ENCODE results near the gene FBXW10B.
"Not testable (repeated sequence)": the region's sequence is repeated elsewhere in the genome, so short reads cannot be mapped to it uniquely, and the experiment has no call there.

The FBXW10B gene

GRCh38 chr17:15623255-15623654, 3.8 kb upstream of the FBXW10B start:
- CTCF ChIA-PET; DNase-seq (ENCODE audit: extremely low spot score); POLR2A ChIA-PET: not testable (repeated sequence)

DNA sequence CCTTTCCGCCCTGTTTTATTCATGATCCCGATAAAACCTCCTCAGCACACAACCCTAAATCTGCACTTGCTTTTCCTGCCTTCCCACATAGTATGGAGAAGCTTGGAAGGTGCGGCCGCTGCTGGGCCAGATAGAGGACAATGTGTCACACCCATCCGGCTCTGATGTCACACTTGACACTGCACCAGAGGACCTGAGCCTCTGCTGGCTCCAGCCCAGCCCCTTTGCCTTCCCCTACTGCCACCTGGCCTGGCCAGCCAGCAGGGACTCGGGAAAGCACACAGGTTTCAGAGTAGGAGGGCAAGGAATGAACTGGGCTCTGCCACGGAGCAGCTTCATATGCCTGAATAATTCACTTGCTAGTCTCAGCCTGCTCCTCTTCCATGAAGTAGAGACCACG, 2.6 kb upstream of the FBXW10B start:
- DNase-seq (ENCODE audit: extremely low spot score); POLR2A ChIA-PET; CTCF ChIA-PET: not testable (repeated sequence)

- POLR2A ChIA-PET; CTCF ChIA-PET; DNase-seq (ENCODE audit: extremely low spot score): not testable (repeated sequence)
Measured at GRCh38 chr17:15616828-15617227, 2.7 kb downstream of the FBXW10B start.

GRCh38 chr17:15615850-15616249, 3.7 kb downstream of the FBXW10B start:
- CTCF ChIA-PET; POLR2A ChIA-PET; DNase-seq (ENCODE audit: extremely low spot score): not testable (repeated sequence)

DNA sequence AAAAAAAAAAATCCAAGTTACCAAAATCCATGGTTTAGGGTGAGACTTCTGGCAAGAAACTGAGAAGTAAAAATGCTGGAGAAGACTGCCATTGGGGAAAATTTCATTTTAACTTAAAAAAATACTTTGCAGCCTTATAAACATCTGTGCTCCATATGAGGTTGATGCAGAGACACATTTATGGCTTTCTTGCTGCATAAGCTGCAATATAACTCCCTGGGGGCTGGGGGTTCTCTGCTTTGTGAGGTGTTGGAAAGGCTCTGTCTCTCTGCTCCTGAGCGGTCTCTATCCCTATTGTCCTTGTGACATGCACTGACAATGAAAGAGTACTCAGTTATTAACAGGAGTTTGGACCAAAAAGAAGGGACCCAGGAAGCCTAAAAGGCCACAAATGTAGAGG, 6.4 kb downstream of the FBXW10B start:
- CTCF ChIA-PET; POLR2A ChIA-PET; DNase-seq (ENCODE audit: extremely low spot score): not testable (repeated sequence)

- CTCF ChIA-PET; POLR2A ChIA-PET; DNase-seq (ENCODE audit: extremely low spot score): not testable (repeated sequence)
Measured at GRCh38 chr17:15592960-15593359, 26.5 kb downstream of the FBXW10B start.

DNA sequence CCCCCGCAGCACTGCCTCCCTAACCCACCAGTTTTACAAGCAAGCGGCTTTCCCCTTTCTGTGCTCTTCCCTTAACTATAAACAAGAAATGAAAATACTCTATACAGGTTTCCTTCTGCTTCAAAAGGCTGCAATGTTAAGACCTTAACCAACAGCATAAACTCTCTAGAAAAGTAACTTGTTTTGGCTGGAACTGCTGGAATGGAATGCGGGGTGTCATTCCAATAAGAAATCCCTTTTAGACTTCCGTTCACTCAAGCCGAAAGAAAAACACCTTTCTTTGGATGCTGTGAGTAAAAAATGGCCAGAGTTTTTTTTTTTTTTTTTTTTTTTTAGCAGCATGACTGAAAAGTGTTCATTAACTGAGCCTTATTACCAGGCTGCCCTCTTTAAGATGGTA, 27.5 kb downstream of the FBXW10B start:
- DNase-seq (ENCODE audit: extremely low spot score); POLR2A ChIA-PET; CTCF ChIA-PET: not testable (repeated sequence)

GRCh38 chr17:15590844-15591243, 28.7 kb downstream of the FBXW10B start:
- DNase-seq (ENCODE audit: extremely low spot score); CTCF ChIA-PET; POLR2A ChIA-PET: not testable (repeated sequence)

- DNase-seq (ENCODE audit: extremely low spot score); POLR2A ChIA-PET; CTCF ChIA-PET: not testable (repeated sequence)
Measured at GRCh38 chr17:15589544-15590536, 29.7 kb downstream of the FBXW10B start.

GRCh38 chr17:15588017-15588416, 31.5 kb downstream of the FBXW10B start:
- CTCF ChIA-PET; DNase-seq (ENCODE audit: extremely low spot score); POLR2A ChIA-PET: not testable (repeated sequence)

GRCh38 chr17:15583313-15583712, 36.2 kb downstream of the FBXW10B start:
- CTCF ChIA-PET; POLR2A ChIA-PET; DNase-seq (ENCODE audit: extremely low spot score): not testable (repeated sequence)

DNA sequence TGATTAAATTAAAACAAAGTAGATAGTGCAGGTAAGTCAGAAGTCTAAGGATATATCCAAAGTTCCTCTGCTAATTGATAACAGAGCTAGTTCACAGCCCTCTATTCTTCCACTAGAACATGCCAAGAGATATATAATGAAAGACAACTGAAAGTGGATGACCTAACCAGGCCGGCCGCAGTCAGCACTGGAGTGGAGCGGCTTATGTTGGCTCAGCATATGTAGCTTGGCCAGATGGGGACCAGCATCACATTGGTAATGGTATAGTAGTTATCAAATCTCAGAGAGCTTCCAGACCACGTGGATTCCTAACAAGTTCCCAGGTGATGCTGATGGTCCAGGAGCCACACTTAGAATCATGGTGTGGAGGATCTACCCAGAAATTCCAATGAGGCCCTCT, 38.0 kb downstream of the FBXW10B start:
- CTCF ChIA-PET; DNase-seq (ENCODE audit: extremely low spot score); POLR2A ChIA-PET: not testable (repeated sequence)

GRCh38 chr17:15576848-15577247, 42.7 kb downstream of the FBXW10B start:
- CTCF ChIA-PET; DNase-seq (ENCODE audit: extremely low spot score); POLR2A ChIA-PET: not testable (repeated sequence)

DNA sequence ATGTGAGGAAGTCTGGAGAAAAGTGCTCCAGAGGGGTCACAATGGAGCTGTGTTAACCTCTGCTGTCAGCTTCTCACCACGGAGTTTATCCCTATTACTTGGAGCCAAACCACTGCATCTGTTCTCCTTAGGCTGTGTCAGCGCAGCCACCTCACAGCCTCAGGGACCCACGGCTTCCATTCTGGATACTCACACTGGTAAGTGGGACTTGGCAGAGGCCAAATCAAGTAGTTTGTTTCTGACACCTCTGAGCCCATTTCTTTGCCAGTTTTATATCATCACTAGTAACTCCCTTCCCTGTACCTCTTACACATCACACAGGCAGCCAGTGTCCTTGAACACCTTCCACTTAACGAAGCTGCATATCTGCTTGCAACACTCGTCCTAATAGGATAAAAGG, 44.8 kb downstream of the FBXW10B start:
- POLR2A ChIA-PET; CTCF ChIA-PET; DNase-seq (ENCODE audit: extremely low spot score): not testable (repeated sequence)

- CTCF ChIA-PET, result not testable (repeated sequence)
Measured at GRCh38 chr17:15573870-15574269, 45.6 kb downstream of the FBXW10B start.

More at GRCh38 chr17:15573870-15574269, 45.6 kb downstream of the FBXW10B start:
- POLR2A ChIA-PET; DNase-seq (ENCODE audit: extremely low spot score): not testable (repeated sequence)
